IMR-90 (cell line): ENCODE results near the gene TCF19. TPM values are rescaled to one million over a fixed set of nuclear protein-coding genes. Genes with fewer than 3 reads are reported as not detected.

Experiments used
- USF2 ChIP-seq: fragments of 150-350 bp; IDR thresholded peaks from 2 replicates; pipeline ENCODE4 v1.6.1; 2017; ENCODE audit warnings: mild to moderate bottlenecking, antibody characterized with exemption, low read length, low read depth
- polyA plus RNA-seq, 3 experiments: library from polyadenylated mRNA; depleted of rRNA; stranded (reverse); fragments of >200 nt; gene quantifications; 2 replicates each; pipeline ENCODE4 v1.2.3, GENCODE V29; 2012; ENCODE audit warnings: low replicate concordance in 1 of 3
- total RNA-seq: library from RNA; depleted of rRNA; stranded (reverse); fragments of >200 nt; gene quantifications from 2 replicates; pipeline ENCODE4 v1.2.3, GENCODE V29; 2012

The TCF19 gene
- total and polyA plus RNA-seq, 2 of the 4 experiments (the other 2 are of a cell fraction), result 13.1 to 14.2 TPM

- TF ChIP-seq USF2, result no peak
These were observed 44.1 kb downstream of the TCF19 start (continued) for GRCh38 chr6:31202259-31203166.
